Esophagus squamous epithelium (tissue), 4 donors: ENCODE measurements around the gene CEP250.

Source experiments
- CTCF ChIP-seq, 6 experiments: fragments of 450-650 bp in 4 of 6; fragments of 200-600 bp in 2 of 6; sonication (generic) in 2 of 6; IDR thresholded peaks; one replicate each; pipeline ENCODE4 v1.5.1; 2016 to 2019; ENCODE audit warnings: antibody characterized with exemption in 6 of 6, mild to moderate bottlenecking in 4 of 6, moderate library complexity in 4 of 6
- POLR2A ChIP-seq, 4 donors: fragments of 450-650 bp; IDR thresholded peaks; one replicate each; pipeline ENCODE4 v1.6.1; 2017; ENCODE audit warnings: antibody characterized with exemption in 4 of 4, mild to moderate bottlenecking in 4 of 4, moderate library complexity in 3 of 4

- TF ChIP-seq POLR2A (IDR thresholded peaks at IDR 0.05), result no peak
- TF ChIP-seq CTCF (IDR thresholded peaks at IDR 0.05), result no peak
Measured at GRCh38 chr20:35473684-35474083, 18.3 kb downstream of the CEP250 start.
